Measurements from ENCODE around the gene FANCG.
A peak's percentile ranks its signal among the peaks of the same experiment; 100 is the strongest.

The FANCG gene

DNA sequence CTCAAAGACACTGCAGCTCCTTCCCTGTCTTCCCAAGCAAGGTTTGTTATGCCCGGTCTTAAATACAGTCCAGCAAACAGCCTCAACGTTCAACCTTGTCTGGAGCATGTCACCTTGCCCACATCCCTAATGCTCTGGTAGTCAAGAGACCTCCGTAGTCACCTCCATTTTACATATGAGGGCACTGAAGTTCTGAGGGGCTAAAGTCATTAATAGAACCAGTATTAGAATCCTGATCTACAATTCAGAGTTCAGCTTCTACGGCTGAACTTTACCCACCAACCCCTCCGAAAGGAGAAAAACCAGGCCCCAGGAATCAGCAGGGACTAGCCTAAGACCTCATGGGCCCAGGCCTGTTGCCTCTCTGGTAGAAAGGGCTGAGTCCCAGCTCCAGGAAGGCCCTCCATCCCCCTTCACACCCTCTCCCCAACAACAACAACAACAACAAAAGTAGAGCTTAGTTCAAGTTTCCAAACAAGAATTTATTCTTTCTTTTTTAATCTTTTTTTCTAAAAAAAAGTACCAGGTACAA lies 24.0 kb upstream of the FANCG start:
- DNase-seq (ENCODE audit: low read depth): no peak

DNA sequence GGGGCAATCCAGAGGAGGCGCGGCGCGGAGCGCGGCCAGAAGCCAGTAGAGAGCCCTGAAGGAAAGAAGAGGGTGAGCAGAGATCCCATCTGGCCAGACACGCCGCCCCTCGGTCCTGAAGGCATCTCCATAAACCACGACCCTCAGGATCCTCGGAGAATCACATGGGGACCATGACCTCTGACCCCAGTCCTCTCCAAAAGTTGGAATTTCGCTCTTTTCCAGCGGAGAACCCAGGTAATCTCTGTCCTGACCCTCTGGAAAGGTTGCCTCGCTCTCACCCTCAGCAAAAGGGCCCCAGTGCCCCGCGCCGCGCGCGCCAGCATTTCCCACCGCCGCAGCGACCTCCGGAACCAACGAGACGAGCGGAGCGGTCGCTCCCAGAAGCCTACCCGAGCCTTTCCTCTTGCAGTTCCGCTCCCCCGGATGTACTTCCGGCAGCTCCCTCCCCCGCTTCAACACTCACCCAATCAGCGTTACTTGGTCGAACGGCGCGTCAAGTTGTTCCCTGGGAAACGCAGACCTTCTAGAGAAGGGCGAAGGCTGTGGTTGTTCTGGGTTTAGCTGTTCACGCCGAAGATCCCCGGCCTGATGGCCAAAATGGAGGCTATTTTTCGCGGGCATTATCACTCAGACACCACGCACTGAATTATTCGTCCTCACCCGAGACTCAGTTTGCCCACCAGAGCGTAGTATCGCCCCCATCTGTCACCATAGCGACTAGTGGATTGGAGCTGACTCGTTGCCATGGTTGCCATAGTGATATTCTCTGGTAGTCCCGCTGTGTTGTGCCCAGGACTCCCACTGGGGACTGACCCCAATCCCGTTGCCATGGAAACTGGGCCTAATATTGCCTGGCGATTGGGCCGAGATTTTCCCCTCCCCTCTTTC lies 23.3 kb upstream of the FANCG start, which contains the start of gene STOML2:
STOML2 (minus strand) TSS at position 363 of the 891 bp plus-strand sequence; CDS start at position 326, 37 bp downstream.
- peak; percentile 82 for DNase-seq (ENCODE audit: low read depth)

DNA sequence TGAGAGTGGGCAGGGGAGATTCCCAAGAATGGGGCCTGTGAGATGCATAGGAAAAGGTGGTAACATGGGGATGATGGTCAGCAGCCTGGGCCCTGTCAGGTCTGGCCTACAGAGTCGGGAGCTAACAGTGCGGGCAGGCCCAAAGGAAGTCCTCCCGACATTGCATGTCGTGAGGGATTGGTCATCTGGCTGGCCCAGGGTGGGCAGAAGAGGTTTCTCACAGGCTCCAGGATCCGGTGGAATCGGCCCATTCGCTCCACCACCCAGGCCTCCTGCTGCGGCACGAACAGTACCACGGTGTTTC lies 22.7 kb upstream of the FANCG start:
- DNase-seq (ENCODE audit: low read depth): no peak

DNA sequence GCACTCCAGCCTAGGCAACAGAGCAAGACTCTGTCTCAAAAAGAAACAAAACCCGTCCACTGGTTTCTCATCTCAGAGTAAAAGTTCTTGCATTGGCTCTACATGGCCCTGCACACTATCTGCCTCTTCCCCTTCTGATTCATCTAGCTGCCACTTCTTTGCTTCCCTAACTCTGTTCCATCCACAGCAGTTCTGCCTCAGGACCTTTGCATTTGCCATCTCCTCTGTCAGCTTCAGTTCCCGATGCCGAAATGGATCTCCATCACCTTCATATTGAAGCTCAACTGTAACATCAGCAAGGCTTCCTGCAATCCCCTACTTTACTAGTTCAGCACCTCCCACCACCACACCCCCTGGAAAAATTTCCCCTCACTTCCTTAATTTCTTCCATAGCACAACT lies 17.8 kb upstream of the FANCG start:
- DNase-seq (ENCODE audit: low read depth): no peak

DNA sequence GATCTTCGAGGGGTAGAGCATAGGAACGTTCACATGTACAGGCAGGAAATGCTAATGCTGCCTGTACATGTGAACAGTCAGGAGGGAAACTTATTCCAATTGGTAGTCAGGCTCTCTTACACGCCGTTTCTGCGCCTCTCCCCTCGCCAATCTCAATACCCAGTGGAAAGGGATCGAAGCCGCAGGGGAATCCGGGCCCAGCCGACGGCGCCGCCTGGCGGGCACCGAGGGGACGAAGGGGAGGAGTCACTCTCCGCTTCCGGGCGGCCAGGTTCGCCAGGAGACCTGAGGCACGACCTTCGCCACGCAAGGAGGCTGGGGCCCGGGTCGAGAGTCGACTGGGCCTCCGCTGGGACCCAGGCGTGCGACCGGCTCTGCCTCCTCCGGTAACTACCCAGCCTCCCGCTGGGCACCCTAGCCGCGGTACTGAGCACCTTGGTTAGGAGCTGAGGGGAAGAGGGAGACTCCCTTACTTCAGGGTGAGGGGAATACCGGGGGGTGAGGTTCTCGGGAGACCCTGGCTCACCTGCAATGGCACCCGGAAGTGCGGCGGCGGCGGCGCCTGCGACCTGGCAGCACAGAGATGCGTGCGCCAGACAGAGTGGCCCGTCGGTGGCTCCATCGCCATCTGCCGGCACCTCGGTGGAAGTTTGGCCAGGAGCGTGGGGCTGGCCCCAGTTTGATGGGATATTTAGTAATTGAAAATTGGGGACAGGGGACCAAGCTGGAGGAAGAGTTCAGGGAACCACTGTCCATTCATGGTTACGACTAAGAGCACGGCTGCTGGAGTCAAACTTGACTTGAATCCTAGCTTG lies 16.5 kb upstream of the FANCG start, which contains the start of gene PIGO:
PIGO (minus strand) TSS at position 557 of the 815 bp plus-strand sequence. CDS start 1,026 bp downstream, outside the sequence.
- peak; percentile 81 for DNase-seq (ENCODE audit: low read depth)

DNA sequence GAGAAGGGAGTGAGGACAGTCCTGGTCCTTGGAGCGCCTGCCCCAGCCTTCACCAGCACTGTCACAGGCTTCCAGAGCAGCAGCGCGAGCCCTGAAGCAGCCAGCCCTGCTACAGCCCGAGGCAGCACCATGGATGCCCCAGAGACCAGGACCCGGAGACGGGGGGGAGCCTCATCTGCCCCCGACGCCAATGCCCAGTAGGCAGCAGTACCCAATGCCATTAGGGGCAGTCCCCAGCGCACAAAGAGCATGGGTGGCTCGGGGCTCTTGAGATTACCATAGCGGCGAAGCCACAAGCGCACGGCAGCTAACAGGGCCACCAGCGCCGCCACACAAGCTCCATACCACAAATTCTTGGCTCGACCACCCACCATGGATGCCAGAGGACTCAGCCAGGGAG lies 11.8 kb upstream of the FANCG start:
- DNase-seq (ENCODE audit: low read depth): no peak

DNA sequence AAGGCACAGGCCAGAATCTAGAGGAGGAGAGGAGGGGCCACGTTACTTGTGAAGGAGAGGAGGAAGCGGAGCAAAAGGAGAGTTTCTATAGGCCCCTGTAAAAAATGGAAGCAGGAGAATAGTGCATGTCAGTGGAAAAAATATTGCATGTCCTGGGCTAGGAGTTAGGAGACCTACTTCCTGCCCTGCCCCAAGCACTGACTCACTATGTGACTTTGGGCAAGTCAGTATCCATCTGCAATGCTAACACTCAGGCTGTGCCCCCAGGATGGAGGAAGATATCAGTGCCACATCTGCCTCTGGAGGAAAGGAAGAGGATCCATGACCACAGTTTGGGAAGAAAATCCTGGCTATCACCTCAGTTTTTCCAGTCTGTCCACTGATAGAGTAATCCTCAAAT lies 9.7 kb upstream of the FANCG start:
- DNase-seq (ENCODE audit: low read depth): no peak

DNA sequence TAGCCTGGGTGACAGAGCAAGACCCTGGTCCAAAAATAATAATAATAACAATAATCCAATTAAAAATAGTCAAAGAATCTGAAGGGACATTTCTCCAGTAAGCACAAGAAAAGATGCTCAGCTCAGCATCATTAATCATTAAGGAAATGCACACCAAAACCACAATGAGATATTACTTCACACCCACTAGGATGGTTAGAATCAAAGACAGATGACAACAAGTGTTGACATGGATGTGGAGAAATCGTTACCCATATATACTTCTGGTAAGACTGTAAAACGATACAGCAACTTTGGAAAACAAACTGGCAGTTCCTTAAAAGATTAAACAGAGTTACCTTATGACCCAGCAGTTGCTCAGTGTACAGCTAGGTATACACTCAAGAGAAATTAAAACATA lies 5.3 kb upstream of the FANCG start:
- DNase-seq (ENCODE audit: low read depth): no peak

DNA sequence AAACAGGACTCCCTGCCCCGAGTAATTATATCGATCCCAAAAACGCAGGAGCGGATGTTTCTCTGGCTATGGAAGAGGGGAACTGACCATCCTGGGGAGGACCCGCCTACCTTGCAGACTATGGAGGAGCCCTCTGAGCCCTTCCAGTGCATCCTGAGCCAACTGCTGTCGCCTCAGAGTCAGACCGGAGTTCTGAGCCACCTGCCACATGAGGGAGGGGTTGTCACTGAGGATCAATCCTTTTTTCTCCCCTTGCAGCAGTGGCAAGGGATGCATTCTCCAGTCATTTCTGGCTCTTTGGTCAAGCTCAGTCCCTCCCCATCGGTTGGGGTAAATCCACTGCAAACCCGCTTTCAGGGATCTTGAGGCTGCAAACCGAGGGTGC lies 709 bp downstream of the FANCG start:
- DNase-seq (ENCODE audit: low read depth): no peak

DNA sequence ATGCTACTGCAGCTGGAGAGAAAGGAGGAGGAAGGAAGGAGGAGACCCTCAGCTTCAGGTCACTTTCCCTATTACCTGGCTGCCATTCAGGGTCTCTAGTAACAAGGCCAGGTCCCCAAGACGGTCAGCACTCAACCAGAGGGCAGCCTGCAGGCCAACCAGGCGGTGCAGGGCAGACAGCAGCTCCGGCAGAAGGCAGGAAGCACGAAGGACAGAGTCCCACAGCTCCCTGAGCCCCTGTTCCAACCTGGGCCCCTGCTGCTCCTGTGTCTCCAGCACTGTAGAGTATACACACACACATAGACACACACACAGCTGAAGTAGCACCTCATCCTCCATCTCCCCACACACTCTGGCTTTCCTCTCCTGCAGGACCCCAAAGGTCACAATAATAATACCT lies 1.7 kb downstream of the FANCG start:
- no peak for DNase-seq (ENCODE audit: low read depth)

DNA sequence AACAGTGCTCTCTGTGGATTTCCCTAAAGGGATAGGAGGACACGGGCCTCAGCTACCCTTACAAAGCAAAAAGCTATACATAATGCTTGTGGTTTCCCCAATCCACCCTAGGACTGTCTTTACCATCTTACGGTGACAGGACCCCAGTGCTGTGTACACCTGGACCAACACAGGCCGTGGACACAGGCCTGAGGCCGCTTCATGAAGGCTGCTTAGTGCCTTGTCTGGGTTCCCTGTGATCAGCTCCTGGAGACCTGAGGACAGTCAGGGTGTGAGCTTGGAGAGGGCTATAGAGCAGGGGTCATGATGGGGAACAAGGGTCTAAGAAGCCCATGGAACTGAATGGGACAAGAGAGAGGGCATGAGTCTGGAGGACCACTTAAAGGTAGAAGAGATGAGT lies 2.9 kb downstream of the FANCG start:
- DNase-seq (ENCODE audit: low read depth): no peak

DNA sequence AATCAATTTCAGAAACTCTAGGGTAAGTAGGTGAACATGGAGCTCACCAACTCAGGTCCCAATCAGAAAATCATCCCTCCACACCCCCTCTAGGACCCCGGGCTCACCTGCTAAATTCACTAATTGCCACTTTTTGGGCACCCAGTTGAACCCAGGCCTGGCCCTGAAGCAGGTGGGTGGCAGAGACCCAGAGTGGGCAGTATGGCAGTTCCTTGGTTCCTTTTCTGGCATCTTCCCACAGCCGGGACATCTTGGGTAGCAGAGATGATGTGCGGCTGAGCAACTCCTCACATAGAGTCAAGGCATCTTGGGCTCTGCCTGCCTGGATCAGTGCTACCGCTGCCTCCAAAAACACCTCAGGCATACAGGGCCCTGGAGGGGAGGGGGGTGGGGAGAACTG lies 4.4 kb downstream of the FANCG start:
- no peak for DNase-seq (ENCODE audit: low read depth)

DNA sequence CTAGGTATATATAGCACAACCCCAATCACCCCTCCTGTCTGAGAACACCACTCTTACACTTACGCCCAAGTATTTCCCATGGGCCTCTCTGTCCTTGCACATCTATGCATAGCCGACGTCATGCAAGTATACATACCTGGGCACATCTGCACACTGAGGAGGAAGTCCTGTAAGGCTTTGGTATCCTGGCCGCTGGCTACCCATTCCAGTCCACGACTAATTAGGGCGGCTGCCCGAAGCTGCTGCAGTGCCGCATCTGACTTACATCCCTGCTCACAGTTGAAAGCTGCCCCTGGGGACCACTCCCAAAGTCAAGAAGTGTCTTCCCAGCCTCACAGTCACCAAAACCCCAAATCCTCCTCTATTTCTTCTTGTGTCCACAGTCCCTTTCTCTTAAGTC lies 5.0 kb downstream of the FANCG start:
- no peak for DNase-seq (ENCODE audit: low read depth)

DNA sequence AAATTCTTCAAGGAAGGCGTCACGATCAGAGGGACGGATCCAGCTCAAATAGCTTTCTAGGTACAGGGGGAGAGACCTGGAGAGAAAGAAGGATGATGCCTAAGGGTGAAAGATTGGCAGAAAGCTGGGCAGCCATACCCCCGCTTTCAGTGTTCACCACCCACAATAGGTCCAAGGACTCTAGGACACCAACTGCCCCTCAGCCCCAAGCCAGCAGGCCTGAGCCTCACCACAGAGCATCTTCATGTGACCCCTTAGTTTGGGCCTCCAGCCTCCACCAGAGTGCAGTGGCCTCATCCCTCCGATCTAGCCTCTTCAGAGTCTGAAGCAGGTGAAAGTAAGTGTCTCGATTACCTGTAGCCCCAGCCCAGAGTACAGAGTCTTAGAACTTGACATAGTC lies 5.6 kb downstream of the FANCG start:
- DNase-seq (ENCODE audit: low read depth): no peak

DNA sequence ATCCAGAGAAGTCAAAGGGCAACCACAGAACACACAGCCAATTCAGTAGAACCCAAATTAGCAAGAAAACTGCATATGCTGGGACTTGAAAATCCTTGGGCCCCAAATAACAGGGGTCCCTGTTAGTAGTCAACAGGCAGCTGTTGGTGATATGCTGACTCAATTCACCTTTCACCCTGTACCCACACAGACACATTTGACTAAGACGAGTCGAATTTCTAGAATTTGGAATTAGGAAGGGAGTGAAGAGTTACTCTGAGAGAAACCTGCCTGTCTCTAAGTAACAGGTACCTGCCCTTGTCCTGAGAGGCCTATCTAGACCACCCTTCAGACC lies 6.5 kb downstream of the FANCG start:
- no peak for DNase-seq (ENCODE audit: low read depth)

DNA sequence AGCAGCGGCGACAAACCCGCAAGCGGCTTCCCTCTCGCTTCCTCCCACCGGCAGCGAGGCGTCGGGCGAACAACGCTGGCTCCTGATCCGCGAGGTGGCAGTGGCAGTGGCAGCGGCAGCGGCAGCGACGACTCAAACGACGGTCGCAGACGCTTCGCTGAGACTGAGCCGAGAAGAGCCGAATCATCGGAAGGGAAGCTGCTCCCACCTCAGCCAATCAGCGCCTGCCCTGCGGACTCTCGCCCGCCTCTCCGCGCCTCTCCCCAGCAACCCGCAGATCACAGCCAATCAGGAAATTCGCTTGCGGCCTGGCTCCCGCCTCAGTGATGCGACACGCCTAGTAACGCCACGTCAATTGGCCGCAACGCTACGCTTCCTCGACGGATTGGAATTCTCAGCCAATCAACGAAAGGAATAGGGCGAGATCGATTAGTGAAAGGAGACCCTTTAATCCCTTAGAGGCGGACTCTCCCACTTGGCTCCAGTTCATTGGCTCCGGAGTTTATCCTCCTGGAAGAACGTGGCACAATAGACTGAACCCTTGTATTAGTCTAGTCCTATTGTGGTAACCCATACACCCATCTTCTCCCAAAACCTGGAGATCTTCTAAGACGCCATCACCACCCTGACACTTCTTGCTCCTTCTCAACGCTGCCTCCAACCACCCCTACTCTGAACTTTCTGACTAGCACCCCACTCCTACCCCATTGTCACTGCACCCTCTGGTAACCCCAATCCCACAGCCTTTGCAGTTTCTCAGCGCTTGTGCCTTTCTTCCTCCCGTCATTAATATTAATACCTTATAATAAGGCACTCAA lies 7.1 kb downstream of the FANCG start, which contains the start of gene VCP:
VCP (minus strand) TSS at position 165 of the 818 bp plus-strand sequence. CDS start 272 bp downstream, outside the sequence.
- DNase-seq (ENCODE audit: low read depth): peak; percentile 90

DNA sequence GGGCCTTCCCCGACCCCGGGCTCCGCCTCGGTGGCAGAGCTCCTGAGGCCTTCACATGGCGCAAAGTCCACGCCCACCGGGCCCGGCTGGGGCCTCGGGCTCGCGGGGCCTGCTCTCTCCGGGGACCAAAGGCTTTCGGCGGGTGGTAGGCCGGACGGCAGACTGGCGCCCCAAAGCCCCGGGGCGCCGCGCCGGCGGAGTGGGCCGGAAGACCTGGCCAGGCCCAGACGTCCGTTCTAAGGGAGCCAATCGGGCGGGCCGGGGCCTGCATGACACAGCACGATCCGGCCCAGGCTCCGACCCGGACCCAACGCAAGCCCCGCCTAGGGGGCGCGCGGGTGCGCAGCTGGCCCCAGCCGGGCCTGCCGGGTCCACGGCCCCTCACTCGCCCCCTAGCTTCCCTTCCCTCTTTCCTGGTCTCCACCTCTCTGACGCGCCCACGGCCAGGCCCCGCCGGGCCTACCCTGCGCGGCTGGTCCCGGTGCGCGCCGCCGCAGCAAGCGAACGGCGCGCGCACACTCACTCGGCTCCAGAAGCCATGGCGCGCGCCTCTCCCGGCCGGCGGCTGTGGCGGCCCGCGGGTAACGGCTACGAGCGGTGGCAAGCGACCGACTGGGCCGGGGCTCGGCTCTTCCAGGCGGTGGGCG lies 7.8 kb downstream of the FANCG start:
- DNase-seq (ENCODE audit: low read depth): peak; percentile 58

DNA sequence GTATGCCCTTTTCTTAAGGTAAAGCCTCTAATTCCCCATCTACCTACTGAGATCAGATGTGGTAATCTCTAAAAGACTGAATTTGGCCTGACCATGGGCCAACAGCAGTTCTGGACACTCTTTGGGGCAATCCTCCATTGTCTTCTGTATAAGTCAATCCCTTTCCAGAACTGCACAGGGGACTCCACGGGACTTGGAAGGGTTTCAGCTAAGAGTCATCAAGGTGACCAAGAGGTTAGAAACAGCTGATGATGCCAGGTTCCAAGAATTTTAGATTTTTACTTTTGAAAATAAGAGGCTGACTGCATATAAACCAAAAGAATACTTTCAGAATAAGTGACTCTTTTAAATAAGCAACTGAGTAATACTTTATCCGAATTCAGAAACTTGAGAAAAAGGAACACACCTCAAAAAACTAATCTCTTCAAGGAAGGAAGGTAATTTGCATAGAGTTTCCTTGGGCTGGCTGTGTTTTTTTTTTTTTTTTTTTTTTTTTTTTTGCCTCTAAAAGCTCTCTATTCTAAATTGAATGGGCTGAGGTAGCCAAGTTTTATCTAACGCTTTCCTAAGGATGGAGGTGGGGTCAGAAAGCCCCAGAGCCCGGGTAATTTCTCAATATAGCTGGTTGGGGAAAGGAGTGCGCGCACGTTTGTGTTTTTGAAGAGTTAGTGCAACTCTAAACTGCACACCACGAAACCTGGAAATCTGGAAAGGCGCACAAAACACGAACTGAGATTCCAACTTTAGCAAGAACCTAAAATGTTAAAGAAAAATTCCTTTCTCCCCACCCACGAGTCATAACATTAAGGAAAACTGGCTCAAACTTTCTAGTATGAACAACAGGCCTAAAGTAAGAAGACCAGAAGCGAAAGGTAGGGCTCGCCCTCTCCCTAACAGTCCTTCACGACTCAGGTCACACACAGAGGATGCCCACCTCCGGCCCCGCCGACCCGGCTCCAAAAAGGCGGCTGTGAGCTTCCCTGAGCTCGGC lies 8.6 kb downstream of the FANCG start:
- DNase-seq (ENCODE audit: low read depth): no peak

DNA sequence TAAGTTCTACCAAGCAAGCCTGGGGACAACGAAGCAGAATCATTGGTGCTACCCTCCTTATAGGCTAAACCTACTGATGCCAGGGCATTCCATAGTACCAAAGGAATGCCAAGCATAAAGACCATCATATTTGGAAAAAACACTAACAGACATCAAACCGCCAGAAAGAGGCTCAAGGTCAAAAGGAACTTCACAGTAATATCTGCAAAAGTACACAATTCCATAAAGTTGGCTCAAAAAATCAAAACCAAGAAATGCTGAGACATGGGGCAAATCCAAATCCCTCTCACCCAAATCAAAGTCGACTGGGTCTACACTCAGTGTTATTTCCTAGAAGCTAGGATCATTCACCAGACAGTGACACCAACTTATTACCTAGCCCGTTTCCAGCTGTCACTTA lies 10.7 kb downstream of the FANCG start:
- DNase-seq (ENCODE audit: low read depth): no peak

DNA sequence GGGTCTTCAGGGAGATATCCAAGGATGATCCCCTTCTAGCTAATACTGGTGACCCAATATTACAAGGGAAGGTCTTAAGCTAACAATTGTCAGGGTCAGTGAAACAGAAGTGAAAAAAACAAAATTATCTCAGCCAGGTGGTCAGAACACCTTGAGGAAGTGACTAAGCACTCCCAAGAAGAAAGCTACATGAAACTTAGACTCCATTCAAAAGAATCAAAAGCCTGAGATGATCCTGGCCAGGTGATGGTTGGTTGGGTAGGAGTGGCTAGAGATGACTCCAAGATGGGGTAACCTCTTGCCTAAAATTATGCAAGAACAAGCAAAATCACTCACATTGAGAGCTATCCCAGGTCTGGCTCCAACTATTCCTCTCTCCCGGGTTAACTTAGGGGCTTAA lies 12.7 kb downstream of the FANCG start:
- no peak for DNase-seq (ENCODE audit: low read depth)
